Left hindlimb (tissue), 1 donor: Measurements from ENCODE around the gene SIMC1.
A peak's percentile ranks its signal among the peaks of the same experiment; 100 is the strongest.

Experiments
- DNase-seq: peaks from one replicate; pipeline ENCODE4 v3.0.0-alpha.2; 2018

The SIMC1 gene

GRCh38 chr5:176317534-176318374 lies 79.5 kb downstream of the SIMC1 start:
- no peak for DNase-seq

- no peak for DNase-seq
These were observed 81.8 kb downstream of the SIMC1 start for GRCh38 chr5:176319827-176320554.

GRCh38 chr5:176320577-176320976 lies 82.4 kb downstream of the SIMC1 start:
- no peak for DNase-seq

GRCh38 chr5:176334031-176334770 lies 96.0 kb downstream of the SIMC1 start:
- DNase-seq = no peak

GRCh38 chr5:176337913-176338312 lies 99.7 kb downstream of the SIMC1 start:
- DNase-seq = no peak

GRCh38 chr5:176339304-176339703 lies 101.1 kb downstream of the SIMC1 start:
- DNase-seq = no peak

- no peak for DNase-seq
These were observed 103.3 kb downstream of the SIMC1 start for GRCh38 chr5:176341325-176342157.

GRCh38 chr5:176342158-176342483 lies 103.9 kb downstream of the SIMC1 start:
- no peak for DNase-seq

GRCh38 chr5:176342766-176343458 lies 104.7 kb downstream of the SIMC1 start:
- no peak for DNase-seq

GRCh38 chr5:176350416-176350815 lies 112.2 kb downstream of the SIMC1 start:
- DNase-seq = no peak

GRCh38 chr5:176352116-176352878 lies 114.1 kb downstream of the SIMC1 start:
- DNase-seq = no peak

- no peak for DNase-seq
These were observed 115.3 kb downstream of the SIMC1 start for GRCh38 chr5:176353533-176353932.

GRCh38 chr5:176355400-176356178 lies 117.4 kb downstream of the SIMC1 start:
- no peak for DNase-seq

GRCh38 chr5:176356179-176356566 lies 117.9 kb downstream of the SIMC1 start:
- DNase-seq = no peak

GRCh38 chr5:176359658-176360057 lies 121.4 kb downstream of the SIMC1 start:
- no peak for DNase-seq

- DNase-seq = peak; percentile 52
These were observed 122.7 kb downstream of the SIMC1 start for GRCh38 chr5:176360894-176361436.

GRCh38 chr5:176361437-176362232 lies 123.4 kb downstream of the SIMC1 start, which contains the start of gene KIAA1191:
KIAA1191 (minus strand) TSS chr5:176361764; CDS start chr5:176359508, 2,256 bp downstream.
- peak; percentile 95 for DNase-seq

GRCh38 chr5:176362233-176362490 lies 123.9 kb downstream of the SIMC1 start:
- DNase-seq = no peak

GRCh38 chr5:176364765-176365350 lies 126.6 kb downstream of the SIMC1 start:
- no peak for DNase-seq
